Peyer's patch (tissue), 4 donors: Measurements from ENCODE around the gene RNF145.

Experiments used
- CTCF ChIP-seq, 6 experiments: fragments of 450-650 bp in 4 of 6; fragments of 200-600 bp in 2 of 6; sonication (generic) in 1 of 6; IDR thresholded peaks; one replicate each; pipeline ENCODE4 v1.5.1; 2017 to 2019; ENCODE audit warnings: antibody characterized with exemption in 6 of 6, mild to moderate bottlenecking in 3 of 6, moderate library complexity in 1 of 6
- POLR2A ChIP-seq, 2 donors: fragments of 450-650 bp; IDR thresholded peaks; one replicate each; pipeline ENCODE4 v1.5.1; 2017; ENCODE audit warnings: antibody characterized with exemption in 2 of 2, mild to moderate bottlenecking in 2 of 2, moderate library complexity in 2 of 2

GRCh38 chr5:159226451-159226850 is 17.1 kb upstream of the RNF145 start:
- TF ChIP-seq CTCF (IDR thresholded peaks at IDR 0.05): no peak
- no peak for TF ChIP-seq POLR2A (IDR thresholded peaks at IDR 0.05)
